ENCODE data around the gene DISC1.

- no peak for TF ChIP-seq CTCF (IDR thresholded peaks at IDR 0.05)
- no peak for TF ChIP-seq POLR2A (IDR thresholded peaks at IDR 0.05)
Observed at GRCh38 chr1:231748760-231749415, 122.3 kb downstream of the DISC1 start.
